OCI-LY3 (cell line): ENCODE results near the gene DPPA4.

Experiments used
- EZH2phosphoT487 ChIP-seq: fragments of 200-600 bp; shearing (Covaris generic); IDR thresholded peaks from 2 replicates; pipeline ENCODE4 v1.6.1; 2018; ENCODE audit warnings: antibody characterized with exemption, mixed run types, low read depth
- TF ChIP-seq, protein P1 (sequence below): fragments of 200-600, 300-600 bp; sonication (generic); IDR thresholded peaks from 2 replicates; pipeline ENCODE4 v1.5.1; 2014; ENCODE audit warnings: antibody characterized with exemption, low read length, low read depth

DNA sequence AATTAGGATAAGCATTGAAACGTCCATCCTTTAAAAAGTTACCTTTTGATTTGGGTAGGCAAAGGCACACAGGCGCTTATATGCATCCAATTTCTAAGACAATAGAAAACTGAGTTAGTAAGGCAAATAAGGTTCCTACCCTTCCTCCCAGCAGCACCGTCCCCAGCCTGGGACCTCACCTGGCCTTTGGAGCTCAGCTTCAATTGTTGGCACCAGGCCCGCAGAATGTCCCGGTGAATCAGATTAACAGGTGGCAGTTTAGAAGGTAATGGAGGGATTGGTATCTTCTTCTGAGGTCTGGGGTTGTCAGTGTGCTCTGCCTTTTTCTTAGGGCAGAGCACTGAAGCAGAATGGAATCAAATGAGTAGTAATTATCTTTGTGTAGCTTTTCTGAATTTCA lies 5.7 kb downstream of the DPPA4 start:
- TF ChIP-seq, protein P1, sequence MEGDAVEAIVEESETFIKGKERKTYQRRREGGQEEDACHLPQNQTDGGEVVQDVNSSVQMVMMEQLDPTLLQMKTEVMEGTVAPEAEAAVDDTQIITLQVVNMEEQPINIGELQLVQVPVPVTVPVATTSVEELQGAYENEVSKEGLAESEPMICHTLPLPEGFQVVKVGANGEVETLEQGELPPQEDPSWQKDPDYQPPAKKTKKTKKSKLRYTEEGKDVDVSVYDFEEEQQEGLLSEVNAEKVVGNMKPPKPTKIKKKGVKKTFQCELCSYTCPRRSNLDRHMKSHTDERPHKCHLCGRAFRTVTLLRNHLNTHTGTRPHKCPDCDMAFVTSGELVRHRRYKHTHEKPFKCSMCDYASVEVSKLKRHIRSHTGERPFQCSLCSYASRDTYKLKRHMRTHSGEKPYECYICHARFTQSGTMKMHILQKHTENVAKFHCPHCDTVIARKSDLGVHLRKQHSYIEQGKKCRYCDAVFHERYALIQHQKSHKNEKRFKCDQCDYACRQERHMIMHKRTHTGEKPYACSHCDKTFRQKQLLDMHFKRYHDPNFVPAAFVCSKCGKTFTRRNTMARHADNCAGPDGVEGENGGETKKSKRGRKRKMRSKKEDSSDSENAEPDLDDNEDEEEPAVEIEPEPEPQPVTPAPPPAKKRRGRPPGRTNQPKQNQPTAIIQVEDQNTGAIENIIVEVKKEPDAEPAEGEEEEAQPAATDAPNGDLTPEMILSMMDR = no peak
- no peak for TF ChIP-seq EZH2phosphoT487
